Mammary epithelial cell (primary cell): ENCODE measurements around the gene PML.
"Not testable (repeated sequence)": the region's sequence is repeated elsewhere in the genome, so short reads cannot be mapped to it uniquely, and the experiment has no call there.

Experiments
- EZH2 ChIP-seq: IDR thresholded peaks from 2 replicates; pipeline ENCODE4 v1.6.1; 2012; ENCODE audit warnings: low read length, inconsistent platforms, borderline replicate concordance
- TF ChIP-seq, protein P1 (sequence below), 2 donors: IDR thresholded peaks in 1 of 2; conservative IDR thresholded peaks in 1 of 2; 2 replicates each; pipeline ENCODE4 v1.5.1; 2011 to 2012; ENCODE audit warnings: inconsistent platforms in 2 of 2, low read length in 2 of 2, mild to moderate bottlenecking in 2 of 2, control low read depth in 1 of 2, low read depth in 1 of 2; ENCODE audit not compliant: insufficient read depth in 1 of 2; ENCODE audit errors: extremely low read depth in 1 of 2

DNA sequence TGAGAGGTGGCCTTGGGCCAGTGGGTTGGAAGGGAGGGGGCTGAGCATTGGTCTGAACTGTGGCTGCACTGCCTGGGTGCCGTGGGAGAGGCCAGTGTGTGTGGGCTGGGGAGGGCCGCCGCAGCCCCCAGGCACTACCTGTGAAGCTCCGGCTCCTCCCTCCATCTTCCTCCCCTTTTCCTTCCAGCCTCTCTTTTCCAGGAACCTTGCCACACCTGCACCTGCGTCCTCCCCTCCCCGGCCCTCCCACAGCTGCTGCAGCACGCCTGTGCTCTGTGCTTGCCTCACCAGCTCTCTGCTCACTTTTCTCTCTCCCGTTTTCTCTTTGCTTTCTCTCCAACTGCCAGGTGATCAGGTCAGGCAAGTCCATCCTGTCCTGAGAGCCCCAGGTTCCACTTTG, 70.3 kb downstream of the PML start:
- TF ChIP-seq, protein P1, sequence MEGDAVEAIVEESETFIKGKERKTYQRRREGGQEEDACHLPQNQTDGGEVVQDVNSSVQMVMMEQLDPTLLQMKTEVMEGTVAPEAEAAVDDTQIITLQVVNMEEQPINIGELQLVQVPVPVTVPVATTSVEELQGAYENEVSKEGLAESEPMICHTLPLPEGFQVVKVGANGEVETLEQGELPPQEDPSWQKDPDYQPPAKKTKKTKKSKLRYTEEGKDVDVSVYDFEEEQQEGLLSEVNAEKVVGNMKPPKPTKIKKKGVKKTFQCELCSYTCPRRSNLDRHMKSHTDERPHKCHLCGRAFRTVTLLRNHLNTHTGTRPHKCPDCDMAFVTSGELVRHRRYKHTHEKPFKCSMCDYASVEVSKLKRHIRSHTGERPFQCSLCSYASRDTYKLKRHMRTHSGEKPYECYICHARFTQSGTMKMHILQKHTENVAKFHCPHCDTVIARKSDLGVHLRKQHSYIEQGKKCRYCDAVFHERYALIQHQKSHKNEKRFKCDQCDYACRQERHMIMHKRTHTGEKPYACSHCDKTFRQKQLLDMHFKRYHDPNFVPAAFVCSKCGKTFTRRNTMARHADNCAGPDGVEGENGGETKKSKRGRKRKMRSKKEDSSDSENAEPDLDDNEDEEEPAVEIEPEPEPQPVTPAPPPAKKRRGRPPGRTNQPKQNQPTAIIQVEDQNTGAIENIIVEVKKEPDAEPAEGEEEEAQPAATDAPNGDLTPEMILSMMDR (conservative IDR thresholded peaks at IDR 0.05 in 1 of 2, IDR thresholded peaks at IDR 0.05 in 1 of 2; ENCODE audit: extremely low read depth in 1 of 2, insufficient read depth in 1 of 2, low read depth in 1 of 2, low read length in 2 of 2): not testable (repeated sequence)
- not testable (repeated sequence) for TF ChIP-seq EZH2
